HepG2 (cell line): ENCODE measurements around the gene GPR139. TPM values are rescaled to one million over a fixed set of nuclear protein-coding genes. Genes with fewer than 3 reads are reported as not detected.

Experiments used
- ATF2 ChIP-seq: sonication (generic); formaldehyde crosslinking; IDR thresholded peaks from 2 replicates; pipeline ENCODE4 v1.4.0; 2020; ENCODE audit warnings: missing genetic modification reagents
- EZH2 ChIP-seq: conservative IDR thresholded peaks from 2 replicates; pipeline ENCODE4 v1.6.1; 2012; ENCODE audit warnings: mild to moderate bottlenecking, low read depth, low read length, moderate library complexity
- HIC2 ChIP-seq: sonication (generic); formaldehyde crosslinking; IDR thresholded peaks from 2 replicates; pipeline ENCODE4 v1.9.0; 2022; ENCODE audit warnings: low read depth, missing genetic modification reagents
- MTERF4 ChIP-seq: sonication (generic); formaldehyde crosslinking; IDR thresholded peaks from 2 replicates; pipeline ENCODE4 v1.8.0; 2023; ENCODE audit warnings: mild to moderate bottlenecking, missing genetic modification reagents
- NFYB ChIP-seq: sonication (generic); formaldehyde crosslinking; IDR thresholded peaks from 2 replicates; pipeline ENCODE4 v1.4.0; 2020; ENCODE audit warnings: missing genetic modification reagents
- NONO ChIP-seq, 2 experiments: fragments of 450-650 bp in 1 of 2; sonication (generic) in 1 of 2; formaldehyde crosslinking in 1 of 2; IDR thresholded peaks in 1 of 2; conservative IDR thresholded peaks in 1 of 2; 2 replicates each; pipeline versions ENCODE4 v1.6.1 to v1.8.0; 2017 to 2022; ENCODE audit warnings: mild to moderate bottlenecking in 1 of 2, missing genetic modification reagents in 1 of 2, moderate library complexity in 1 of 2
- PAWR ChIP-seq: sonication (generic); formaldehyde crosslinking; IDR thresholded peaks from 2 replicates; pipeline ENCODE4 v1.4.0; 2020; ENCODE audit warnings: missing genetic modification reagents, mild to moderate bottlenecking, borderline replicate concordance
- SALL1 ChIP-seq: sonication (generic); formaldehyde crosslinking; IDR thresholded peaks from 2 replicates; pipeline ENCODE4 v1.8.0; 2022; ENCODE audit warnings: mild to moderate bottlenecking, missing genetic modification reagents
- SRSF9 ChIP-seq: fragments of 200-400 bp; formaldehyde crosslinking; IDR thresholded peaks from 2 replicates; pipeline ENCODE4 v1.6.1; 2018; ENCODE audit warnings: borderline replicate concordance, mild to moderate bottlenecking, low read depth, low read length; ENCODE audit not compliant: insufficient read depth, poor library complexity, severe bottlenecking
- ZEB1 ChIP-seq: IDR thresholded peaks from 2 replicates; pipeline ENCODE4 v1.6.1; 2012; ENCODE audit warnings: mild to moderate bottlenecking, low read depth, inconsistent platforms; ENCODE audit not compliant: insufficient replicate concordance
- ZNF747 ChIP-seq: sonication (generic); formaldehyde crosslinking; IDR thresholded peaks from 2 replicates; pipeline ENCODE4 v1.8.1; 2023; ENCODE audit warnings: missing genetic modification reagents, mild to moderate bottlenecking, borderline replicate concordance
- polyA plus RNA-seq, 8 experiments: library from polyadenylated mRNA; depleted of rRNA in 3 of 8; stranded (reverse) in 7 of 8; unstranded in 1 of 8; fragments of >200 nt; fragmentation: Illumina TruSeq in 4 of 8; extraction: Trizol in 4 of 8; gene quantifications; 2 replicates each; pipeline versions ENCODE4 v1.2.1 to v1.2.3, GENCODE V29; 2011 to 2016; ENCODE audit warnings: low read depth in 4 of 8, missing spikeins in 1 of 8, mixed read lengths in 1 of 8; ENCODE audit not compliant: insufficient read depth in 1 of 8
- total RNA-seq, 5 experiments: library from RNA; depleted of rRNA; stranded (reverse); fragments of >200 nt; fragmentation: Illumina TruSeq; extraction: Trizol; gene quantifications; 2 replicates each; pipeline ENCODE4 v1.2.3, GENCODE V29; 2016; ENCODE audit warnings: low read depth in 1 of 5

GPR139 gene
- total and polyA plus RNA-seq, 2 of the 13 experiments (the other 11 are each of a cell fraction or from before 2014, with no cell fraction given), result not detected

GRCh38 chr16:20079106-20079505 lies 5.4 kb upstream of the GPR139 start (continued):
- TF ChIP-seq SRSF9 (no peak), SALL1 (CRISPR knock-in tag) (no peak), ATF2 (no peak), PAWR (CRISPR knock-in tag) (no peak), NONO (IDR thresholded peaks at IDR 0.05) (no peak), NONO (CRISPR knock-in tag; conservative IDR thresholded peaks at IDR 0.05) (no peak), HIC2 (CRISPR knock-in tag) (no peak), MTERF4 (no peak), ZEB1 (no peak), NFYB (CRISPR knock-in tag) (no peak), EZH2 (no peak), ZNF747 (CRISPR knock-in tag) (no peak)
- TF ChIP-seq, all 625 proteins: peak for 4
